ENCODE data around the gene MTCH2. TPM values are rescaled to one million over a fixed set of nuclear protein-coding genes. Genes with fewer than 3 reads are reported as not detected.

MTCH2 gene
- total and polyA plus RNA-seq, 7 experiments from 2014 or later: 19.8 to 88.6 (median 28.1) TPM

- ChIA-PET POLR2A (no interaction called here), CTCF (no interaction called here)
- DNase-seq (no peak), ATAC-seq (no peak)
- H3K9me3 Mint-ChIP-seq: no peaks in the 10 kb centered on the region
- H3K27me3 Mint-ChIP-seq: peaks cover 25 to 31% (median 28%) of the 10 kb centered on the region in 5 donors
- no peak overlapping the region for H3K4me3 Mint-ChIP-seq
- Histone ChIP-seq H3K9me3 (ENCODE audit: control insufficient read depth in 2 of 3, low read length in 3 of 3) (no peaks in the 10 kb centered on the region), H3K27ac (ENCODE audit: low read depth, low read length) (no peak overlapping the region), H3K36me3 (ENCODE audit: control insufficient read depth in 2 of 3, insufficient read depth in 3 of 3, low read length in 3 of 3) (peaks cover 0 to 6% (median 0%) of the 10 kb centered on the region in 3 experiments), H3K4me3 (ENCODE audit: low read length) (no peak overlapping the region), H3K27me3 (ENCODE audit: control insufficient read depth in 2 of 2, insufficient read depth in 2 of 2, low read length in 2 of 2) (peaks cover 6 to 25% of the 10 kb centered on the region in 2 donors), H3K4me1 (ENCODE audit: control insufficient read depth in 2 of 2, insufficient read depth in 2 of 2, low read length in 2 of 2) (peaks cover 0 to 6% of the 10 kb centered on the region in 2 donors)
- intact Hi-C loops (cut with micrococcal nuclease): loop anchor here in 1 of 2 donors (10.0 kb wide), 1 partner anchor 55 kb away; no protein-coding TSS in a partner anchor
- H3K27ac Mint-ChIP-seq: no peak overlapping the region
- peaks cover 0 to 14% (median 9%) of the 10 kb centered on the region in 7 donors for H3K4me1 Mint-ChIP-seq
- H3K36me3 Mint-ChIP-seq: no peaks in the 10 kb centered on the region
Observed at GRCh38 chr11:47589977-47590861, 52.1 kb downstream of the MTCH2 start.

- H3K36me3 Mint-ChIP-seq: peaks cover 0 to 5% (median under 1%) of the 10 kb centered on the region in 5 donors
- peaks cover 6 to 23% of the 10 kb centered on the region in 2 donors for H3K27me3 ChIP-seq (ENCODE audit: control insufficient read depth in 2 of 2, insufficient read depth in 2 of 2, low read length in 2 of 2)
- H3K9me3 ChIP-seq (ENCODE audit: control insufficient read depth in 2 of 3, low read length in 3 of 3): no peaks in the 10 kb centered on the region
- H3K36me3 ChIP-seq (ENCODE audit: control insufficient read depth in 2 of 3, insufficient read depth in 3 of 3, low read length in 3 of 3): peaks cover 0 to 13% (median 0%) of the 10 kb centered on the region in 3 experiments
- peaks cover 21 to 24% (median 23%) of the 10 kb centered on the region in 5 donors for H3K27me3 Mint-ChIP-seq
- no peaks in the 10 kb centered on the region for H3K9me3 Mint-ChIP-seq
- DNase-seq (no peak), ATAC-seq (no peak)
- no peak overlapping the region for H3K4me3 ChIP-seq (ENCODE audit: low read length)
- POLR2A ChIA-PET: no interaction called here
- intact Hi-C loops (cut with micrococcal nuclease): no loop called here
- no peak overlapping the region for H3K27ac ChIP-seq (ENCODE audit: low read depth, low read length)
- H3K4me3 Mint-ChIP-seq: no peak overlapping the region
- CTCF ChIA-PET: no interaction called here
- peaks cover 0 to 14% (median 9%) of the 10 kb centered on the region in 7 donors for H3K4me1 Mint-ChIP-seq
- H3K4me1 ChIP-seq (ENCODE audit: control insufficient read depth in 2 of 2, insufficient read depth in 2 of 2, low read length in 2 of 2): peaks cover 0 to 6% of the 10 kb centered on the region in 2 donors
- no peak overlapping the region for H3K27ac Mint-ChIP-seq
Observed at GRCh38 chr11:47589584-47589976, 52.8 kb downstream of the MTCH2 start.

- H3K4me1 Mint-ChIP-seq: peaks cover 0 to 14% (median 9%) of the 10 kb centered on the region in 7 donors
- H3K9me3 Mint-ChIP-seq: no peaks in the 10 kb centered on the region
- no peak overlapping the region for H3K27ac Mint-ChIP-seq
- Histone ChIP-seq H3K27ac (ENCODE audit: low read depth, low read length) (no peak overlapping the region), H3K27me3 (ENCODE audit: control insufficient read depth in 2 of 2, insufficient read depth in 2 of 2, low read length in 2 of 2) (peaks cover 6 to 18% of the 10 kb centered on the region in 2 donors), H3K4me3 (ENCODE audit: low read length) (no peak overlapping the region), H3K9me3 (ENCODE audit: control insufficient read depth in 2 of 3, low read length in 3 of 3) (no peaks in the 10 kb centered on the region), H3K36me3 (ENCODE audit: control insufficient read depth in 2 of 3, insufficient read depth in 3 of 3, low read length in 3 of 3) (peaks cover under 1 to 17% (median 3%) of the 10 kb centered on the region in 3 experiments), H3K4me1 (ENCODE audit: control insufficient read depth in 2 of 2, insufficient read depth in 2 of 2, low read length in 2 of 2) (peaks cover 0 to 6% of the 10 kb centered on the region in 2 donors)
- DNase-seq (no peak), ATAC-seq (no peak)
- no peak overlapping the region for H3K4me3 Mint-ChIP-seq
- intact Hi-C loops (cut with micrococcal nuclease): no loop called here
- H3K36me3 Mint-ChIP-seq: peaks cover 3 to 10% (median 5%) of the 10 kb centered on the region in 5 donors
- CTCF ChIA-PET: no interaction called here
- peaks cover 18 to 21% (median 19%) of the 10 kb centered on the region in 5 donors for H3K27me3 Mint-ChIP-seq
- POLR2A ChIA-PET: no interaction called here
Observed at GRCh38 chr11:47589118-47589517, 53.2 kb downstream of the MTCH2 start.

- Histone ChIP-seq H3K4me3 (ENCODE audit: low read length) (no peak overlapping the region), H3K4me1 (ENCODE audit: control insufficient read depth in 2 of 2, insufficient read depth in 2 of 2, low read length in 2 of 2) (no peaks in the 10 kb centered on the region), H3K27me3 (ENCODE audit: control insufficient read depth in 2 of 2, insufficient read depth in 2 of 2, low read length in 2 of 2) (peaks cover 0 to 7% of the 10 kb centered on the region in 2 donors), H3K9me3 (ENCODE audit: control insufficient read depth in 2 of 3, low read length in 3 of 3) (no peaks in the 10 kb centered on the region), H3K27ac (ENCODE audit: low read depth, low read length) (no peak overlapping the region), H3K36me3 (ENCODE audit: control insufficient read depth in 2 of 3, insufficient read depth in 3 of 3, low read length in 3 of 3) (peaks cover 13 to 30% (median 16%) of the 10 kb centered on the region in 3 experiments)
- intact Hi-C loops (cut with micrococcal nuclease): no loop called here
- ATAC-seq (peak; percentile 77), DNase-seq (no peak)
- peaks cover 10 to 20% (median 12%) of the 10 kb centered on the region in 5 donors for H3K36me3 Mint-ChIP-seq
- ChIA-PET CTCF (no interaction called here), POLR2A (no interaction called here)
- peaks cover 0 to 16% (median 2%) of the 10 kb centered on the region in 7 donors for H3K4me1 Mint-ChIP-seq
- H3K9me3 Mint-ChIP-seq: no peaks in the 10 kb centered on the region
- peaks cover 7 to 11% (median 9%) of the 10 kb centered on the region in 5 donors for H3K27me3 Mint-ChIP-seq
- H3K4me3 Mint-ChIP-seq: no peak overlapping the region
- no peak overlapping the region for H3K27ac Mint-ChIP-seq
Observed at GRCh38 chr11:47587723-47588326, 54.5 kb downstream of the MTCH2 start.

GRCh38 chr11:47587039-47587716 is 55.2 kb downstream of the MTCH2 start:
- Histone ChIP-seq H3K27me3 (ENCODE audit: control insufficient read depth in 2 of 2, insufficient read depth in 2 of 2, low read length in 2 of 2) (peaks cover 0 to 1% of the 10 kb centered on the region in 2 donors), H3K36me3 (ENCODE audit: control insufficient read depth in 2 of 3, insufficient read depth in 3 of 3, low read length in 3 of 3) (peaks cover 17 to 37% (median 22%) of the 10 kb centered on the region in 3 experiments), H3K4me1 (ENCODE audit: control insufficient read depth in 2 of 2, insufficient read depth in 2 of 2, low read length in 2 of 2) (no peaks in the 10 kb centered on the region), H3K4me3 (ENCODE audit: low read length) (no peak overlapping the region), H3K27ac (ENCODE audit: low read depth, low read length) (no peak overlapping the region), H3K9me3 (ENCODE audit: control insufficient read depth in 2 of 3, low read length in 3 of 3) (no peaks in the 10 kb centered on the region)
- ATAC-seq (no peak), DNase-seq (no peak)
- POLR2A ChIA-PET: no interaction called here
- H3K4me3 Mint-ChIP-seq: no peak overlapping the region
- peaks cover 0 to 13% (median 2%) of the 10 kb centered on the region in 7 donors for H3K4me1 Mint-ChIP-seq
- peaks cover under 1 to 5% (median 2%) of the 10 kb centered on the region in 5 donors for H3K27me3 Mint-ChIP-seq
- intact Hi-C loops (cut with micrococcal nuclease): no loop called here
- CTCF ChIA-PET: no interaction called here
- peaks cover 11 to 25% (median 16%) of the 10 kb centered on the region in 5 donors for H3K36me3 Mint-ChIP-seq
- no peaks in the 10 kb centered on the region for H3K9me3 Mint-ChIP-seq
- no peak overlapping the region for H3K27ac Mint-ChIP-seq

GRCh38 chr11:47586098-47586855 is 56.1 kb downstream of the MTCH2 start, which contains the start of gene FAM180B:
FAM180B (plus strand) TSS chr11:47586678; CDS start chr11:47586769, 91 bp downstream.
- Histone ChIP-seq H3K9me3 (ENCODE audit: control insufficient read depth in 2 of 3, low read length in 3 of 3) (no peaks in the 10 kb centered on the region), H3K27ac (ENCODE audit: low read depth, low read length) (no peak within 1 kb of the TSS), H3K4me1 (ENCODE audit: control insufficient read depth in 2 of 2, insufficient read depth in 2 of 2, low read length in 2 of 2) (no peaks in the 10 kb centered on the region), H3K27me3 (ENCODE audit: control insufficient read depth in 2 of 2, insufficient read depth in 2 of 2, low read length in 2 of 2) (no peaks in the 10 kb centered on the region), H3K36me3 (ENCODE audit: control insufficient read depth in 2 of 3, insufficient read depth in 3 of 3, low read length in 3 of 3) (peaks cover 26 to 46% (median 28%) of the 10 kb centered on the region in 3 experiments), H3K4me3 (ENCODE audit: low read length) (no peak within 1 kb of the TSS)
- ChIA-PET POLR2A (no interaction called here), CTCF (no interaction called here)
- no peaks in the 10 kb centered on the region for H3K27me3 Mint-ChIP-seq
- H3K36me3 Mint-ChIP-seq: peaks cover 11 to 32% (median 19%) of the 10 kb centered on the region in 5 donors
- no peak for DNase-seq
- peaks cover 0 to 10% (median 0%) of the 10 kb centered on the region in 7 donors for H3K4me1 Mint-ChIP-seq
- no peaks in the 10 kb centered on the region for H3K9me3 Mint-ChIP-seq
- intact Hi-C loops (cut with micrococcal nuclease): no loop called here
- H3K4me3 Mint-ChIP-seq: no peak within 1 kb of the TSS
- no peak within 1 kb of the TSS for H3K27ac Mint-ChIP-seq
- ATAC-seq: no peak
